KBM-7 (cell line): ENCODE data around the gene JMJD8.

Experiments
- DNase-seq: peaks from one replicate; pipeline ENCODE4 v3.0.0-alpha.2; 2015
- in situ Hi-C: fragments of 300-500 bp; cut with MboI; formaldehyde crosslinking; loops from 2 replicates; pipeline ENCODE4 v1.14.3; 2020; ENCODE audit warnings: low sequenced_read_pairs, low pct_unique_long_range_greater_than_20kb, mixed read lengths

Gene JMJD8

GRCh38 chr16:670485-671352 lies 13.4 kb downstream of the JMJD8 start:
- in situ Hi-C loops, result no loop called here

GRCh38 chr16:669666-670065 lies 14.5 kb downstream of the JMJD8 start:
- in situ Hi-C loops, result no loop called here
- DNase-seq, result no peak

More at GRCh38 chr16:670485-671352, 13.4 kb downstream of the JMJD8 start:
- no peak for DNase-seq

GRCh38 chr16:668519-669171 lies 15.5 kb downstream of the JMJD8 start:
- in situ Hi-C loops, result no loop called here
- no peak for DNase-seq

GRCh38 chr16:667780-668518 lies 16.2 kb downstream of the JMJD8 start, which contains the start of gene RHOT2:
Gene RHOT2, plus strand, starts transcription at chr16:668132. Its CDS starts 68 bp downstream, at chr16:668200.
- in situ Hi-C loops, result no loop called here
- DNase-seq, result peak; percentile 87

GRCh38 chr16:667113-667779 lies 16.9 kb downstream of the JMJD8 start:
- DNase-seq, result no peak
- in situ Hi-C loops, result no loop called here

- in situ Hi-C loops, result no loop called here
- DNase-seq, result no peak
These were observed 17.6 kb downstream of the JMJD8 start for GRCh38 chr16:666572-666971.

- in situ Hi-C loops, result no loop called here
- no peak for DNase-seq
These were observed 21.5 kb downstream of the JMJD8 start for GRCh38 chr16:662597-662996.

GRCh38 chr16:662095-662494 lies 22.0 kb downstream of the JMJD8 start:
- in situ Hi-C loops, result no loop called here
- no peak for DNase-seq

GRCh38 chr16:661184-661821 lies 22.8 kb downstream of the JMJD8 start:
- DNase-seq, result no peak
- in situ Hi-C loops, result no loop called here

GRCh38 chr16:660459-661183 lies 23.5 kb downstream of the JMJD8 start:
- DNase-seq, result no peak
- in situ Hi-C loops, result no loop called here

- in situ Hi-C loops, result no loop called here
- DNase-seq, result no peak
These were observed 24.0 kb downstream of the JMJD8 start for GRCh38 chr16:660132-660458.

GRCh38 chr16:659618-660017 lies 24.5 kb downstream of the JMJD8 start:
- DNase-seq, result no peak
- in situ Hi-C loops, result no loop called here

GRCh38 chr16:658679-659571 lies 25.2 kb downstream of the JMJD8 start:
- in situ Hi-C loops, result no loop called here
- no peak for DNase-seq

GRCh38 chr16:657487-657886 lies 26.6 kb downstream of the JMJD8 start:
- no peak for DNase-seq
- in situ Hi-C loops, result no loop called here

- DNase-seq, result no peak
- in situ Hi-C loops, result no loop called here
These were observed 30.1 kb downstream of the JMJD8 start for GRCh38 chr16:654034-654433.

GRCh38 chr16:652454-653305 lies 31.5 kb downstream of the JMJD8 start:
- no peak for DNase-seq
- in situ Hi-C loops, result no loop called here

- in situ Hi-C loops, result no loop called here
- DNase-seq, result no peak
These were observed 32.3 kb downstream of the JMJD8 start for GRCh38 chr16:651844-652243.
